Kidney (tissue), 14 donors: ENCODE results near the gene CDC42BPG. TPM values are rescaled to one million over a fixed set of nuclear protein-coding genes. Genes with fewer than 3 reads are reported as not detected.

ENCODE experiments used
- DNase-seq, 5 donors: peaks; one replicate each; pipeline ENCODE4 v3.0.0-alpha.2; 2013 to 2020
- FAIRE-seq: peaks from 2 replicates; lab custom pipeline; 2012; peaks lifted over from hg19 to GRCh38; lab: Jason Lieb, UNC
- H3K27ac ChIP-seq, 2 donors: one replicate each; pipeline ENCODE4 v1.7.0; 2013; ENCODE audit warnings: low read depth in 2 of 2, low read length in 2 of 2, inconsistent platforms in 1 of 2
- H3K27me3 ChIP-seq: one replicate; pipeline ENCODE4 v1.7.1; 2013; ENCODE audit warnings: low read length, inconsistent platforms; ENCODE audit not compliant: control insufficient read depth, insufficient read depth
- H3K36me3 ChIP-seq, 3 donors: one replicate each; pipeline versions ENCODE4 v1.7.0 to v1.7.1; 2013; ENCODE audit warnings: low read length in 3 of 3, control low read depth in 1 of 3, inconsistent platforms in 1 of 3; ENCODE audit not compliant: insufficient read depth in 3 of 3, control insufficient read depth in 2 of 3
- H3K4me1 ChIP-seq, 3 donors: one replicate each; pipeline versions ENCODE4 v1.7.0 to v1.7.1; 2013; ENCODE audit warnings: low read length in 3 of 3, inconsistent platforms in 1 of 3, low read depth in 1 of 3; ENCODE audit not compliant: control insufficient read depth in 2 of 3, insufficient read depth in 2 of 3
- H3K4me3 ChIP-seq, 3 donors: one replicate each; pipeline versions ENCODE4 v1.7.0 to v1.8.1; 2013; ENCODE audit warnings: low read length in 3 of 3, control low read depth in 1 of 3, inconsistent platforms in 1 of 3
- H3K9ac ChIP-seq, 3 donors: one replicate each; pipeline versions ENCODE4 v1.7.0 to v1.7.1; 2013; ENCODE audit warnings: low read length in 3 of 3, control low read depth in 1 of 3, inconsistent platforms in 1 of 3
- H3K9me3 ChIP-seq, 3 donors: one replicate each; pipeline versions ENCODE4 v1.7.0 to v1.7.1; 2013; ENCODE audit warnings: low read length in 3 of 3, control low read depth in 1 of 3, inconsistent platforms in 1 of 3; ENCODE audit not compliant: control insufficient read depth in 2 of 3, insufficient read depth in 1 of 3
- intact Hi-C: fragments of 100-400 bp; cut with DNase I; formaldehyde crosslinking; loops from one replicate; pipeline ENCODE4 v1.11.1; 2022
- polyA plus RNA-seq: library from polyadenylated mRNA; stranded (reverse); fragments of 350-450 nt; fragmentation: Illumina TruSeq; extraction: RNeasy Lipid Tissue Mini Kit (QIAGEN cat#74804); gene quantifications from one replicate; pipeline ENCODE4 v1.2.3, GENCODE V29; 2014; ENCODE audit warnings: low read depth, low replicate concordance; ENCODE audit not compliant: insufficient read depth
- total RNA-seq: library from RNA; stranded (reverse); fragmentation: NEBNext Ultra II Directional; extraction: Animal tissue kit (Norgen Biotek cat#: 25700); gene quantifications from one replicate; pipeline ENCODE4 v1.2.1, GENCODE V29; 2021
- TF ChIP-seq, protein P1 (sequence below): IDR thresholded peaks from 3 replicates; pipeline ENCODE4 v1.5.1; 2012; ENCODE audit warnings: mild to moderate bottlenecking, moderate library complexity, borderline replicate concordance; ENCODE audit not compliant: insufficient read depth; ENCODE audit errors: extremely low read depth
- donor health status: control.
- donor health status: control.
- donor health status: control.
- donor health status: control.
- donor health status: control.
- donor health status: DM: yes; HTN: yes; CAD: no.
- donor health status: Normal renal cell carcinoma (clear cell type).

The CDC42BPG gene
- total and polyA plus RNA-seq, 2 donors from 2014 or later, result 4.5 to 20.7 TPM

DNA sequence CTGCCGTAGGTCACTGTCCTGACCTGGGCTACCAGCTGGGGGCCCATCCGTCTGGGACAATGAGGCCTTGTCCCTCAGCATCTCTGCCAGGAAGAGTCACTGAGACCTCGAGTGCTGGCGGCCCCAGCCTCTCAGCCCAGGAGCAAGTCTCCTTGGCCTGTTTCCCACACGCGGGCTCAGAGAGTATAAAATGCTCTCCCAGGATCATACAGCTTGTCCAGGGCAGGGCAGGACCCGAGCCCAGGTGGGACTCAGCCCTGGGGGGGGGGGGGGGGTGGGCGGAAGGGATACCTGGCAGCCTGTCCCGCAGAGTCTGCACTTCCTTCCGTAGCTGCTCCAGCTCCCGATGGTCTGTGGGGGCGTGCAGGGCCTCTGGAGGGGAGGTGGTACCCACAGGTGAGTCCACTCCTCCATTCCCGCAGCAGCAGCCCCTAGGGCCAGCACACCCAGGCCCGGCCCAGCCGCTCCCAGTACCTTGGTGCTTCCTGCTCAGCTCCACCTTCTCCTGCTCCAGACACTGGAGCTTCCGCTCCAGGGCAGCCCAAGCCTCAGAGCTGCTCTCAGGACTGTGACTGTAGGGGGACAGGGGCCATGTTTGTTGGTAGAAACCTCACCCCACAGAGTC is 7.9 kb downstream of the CDC42BPG start:
- no peaks in the 10 kb centered on the region for H3K4me1 ChIP-seq
- DNase-seq, result no peak
- TF ChIP-seq, protein P1, sequence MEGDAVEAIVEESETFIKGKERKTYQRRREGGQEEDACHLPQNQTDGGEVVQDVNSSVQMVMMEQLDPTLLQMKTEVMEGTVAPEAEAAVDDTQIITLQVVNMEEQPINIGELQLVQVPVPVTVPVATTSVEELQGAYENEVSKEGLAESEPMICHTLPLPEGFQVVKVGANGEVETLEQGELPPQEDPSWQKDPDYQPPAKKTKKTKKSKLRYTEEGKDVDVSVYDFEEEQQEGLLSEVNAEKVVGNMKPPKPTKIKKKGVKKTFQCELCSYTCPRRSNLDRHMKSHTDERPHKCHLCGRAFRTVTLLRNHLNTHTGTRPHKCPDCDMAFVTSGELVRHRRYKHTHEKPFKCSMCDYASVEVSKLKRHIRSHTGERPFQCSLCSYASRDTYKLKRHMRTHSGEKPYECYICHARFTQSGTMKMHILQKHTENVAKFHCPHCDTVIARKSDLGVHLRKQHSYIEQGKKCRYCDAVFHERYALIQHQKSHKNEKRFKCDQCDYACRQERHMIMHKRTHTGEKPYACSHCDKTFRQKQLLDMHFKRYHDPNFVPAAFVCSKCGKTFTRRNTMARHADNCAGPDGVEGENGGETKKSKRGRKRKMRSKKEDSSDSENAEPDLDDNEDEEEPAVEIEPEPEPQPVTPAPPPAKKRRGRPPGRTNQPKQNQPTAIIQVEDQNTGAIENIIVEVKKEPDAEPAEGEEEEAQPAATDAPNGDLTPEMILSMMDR, result no peak
- H3K9me3 ChIP-seq, result no peaks in the 10 kb centered on the region
- no peak overlapping the region for H3K27ac ChIP-seq
- intact Hi-C loops, result no loop called here
- no peaks in the 10 kb centered on the region for H3K27me3 ChIP-seq
- no peak overlapping the region for H3K4me3 ChIP-seq
- H3K9ac ChIP-seq, result no peak overlapping the region
- FAIRE-seq, result no peak
- H3K36me3 ChIP-seq, result peaks cover 0 to 5% (median 4%) of the 10 kb centered on the region in 3 donors

DNA sequence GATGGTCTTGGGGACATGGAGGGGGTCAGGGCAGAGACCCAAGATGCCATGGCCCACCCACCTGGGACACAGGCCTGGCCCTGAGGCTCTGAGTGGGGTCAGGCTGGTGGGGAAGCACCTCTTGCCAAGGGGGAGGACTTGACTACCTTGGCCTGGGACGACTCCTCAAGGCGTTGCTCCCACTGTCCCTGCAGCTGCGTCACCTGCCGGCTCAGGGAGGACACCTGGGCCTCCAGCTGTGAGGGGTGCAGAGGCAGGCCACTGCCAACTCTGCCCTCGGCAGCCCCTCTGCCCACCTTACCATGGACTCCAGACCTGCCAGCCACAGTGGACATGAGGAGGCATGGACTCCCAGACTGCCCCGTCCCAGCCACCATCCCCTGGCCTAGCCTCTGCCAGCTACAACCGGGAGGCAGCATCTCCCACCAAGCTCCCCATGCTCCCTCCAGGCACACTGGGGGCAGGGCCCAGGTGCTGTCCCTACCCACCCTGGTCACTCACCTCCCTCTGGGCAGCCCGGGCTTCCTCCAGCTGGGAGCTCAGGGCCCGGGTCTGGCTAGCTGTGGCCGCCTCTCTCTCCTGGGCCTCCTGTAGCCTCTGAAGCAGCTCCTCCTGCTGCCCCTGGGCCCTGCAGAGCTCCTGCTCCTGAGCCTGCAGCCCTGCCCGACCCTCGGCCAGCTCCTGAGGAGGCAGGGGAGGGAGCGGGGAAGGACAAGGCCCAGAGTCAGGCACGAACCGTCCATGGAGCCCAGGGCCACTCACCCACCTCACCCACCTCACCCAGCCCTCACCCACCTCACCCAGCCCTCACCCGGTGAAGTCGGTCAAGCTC is 8.6 kb downstream of the CDC42BPG start:
- Histone ChIP-seq H3K4me3 (no peak overlapping the region), H3K9ac (no peak overlapping the region), H3K27me3 (no peaks in the 10 kb centered on the region), H3K27ac (no peak overlapping the region), H3K36me3 (peaks cover 0 to 5% (median 4%) of the 10 kb centered on the region in 3 donors), H3K4me1 (no peaks in the 10 kb centered on the region), H3K9me3 (no peaks in the 10 kb centered on the region)
- DNase-seq, result peak in 1 of 5 donors; percentile 74
- FAIRE-seq, result no peak
- intact Hi-C loops, result no loop called here
- TF ChIP-seq, protein P1, result no peak

DNA sequence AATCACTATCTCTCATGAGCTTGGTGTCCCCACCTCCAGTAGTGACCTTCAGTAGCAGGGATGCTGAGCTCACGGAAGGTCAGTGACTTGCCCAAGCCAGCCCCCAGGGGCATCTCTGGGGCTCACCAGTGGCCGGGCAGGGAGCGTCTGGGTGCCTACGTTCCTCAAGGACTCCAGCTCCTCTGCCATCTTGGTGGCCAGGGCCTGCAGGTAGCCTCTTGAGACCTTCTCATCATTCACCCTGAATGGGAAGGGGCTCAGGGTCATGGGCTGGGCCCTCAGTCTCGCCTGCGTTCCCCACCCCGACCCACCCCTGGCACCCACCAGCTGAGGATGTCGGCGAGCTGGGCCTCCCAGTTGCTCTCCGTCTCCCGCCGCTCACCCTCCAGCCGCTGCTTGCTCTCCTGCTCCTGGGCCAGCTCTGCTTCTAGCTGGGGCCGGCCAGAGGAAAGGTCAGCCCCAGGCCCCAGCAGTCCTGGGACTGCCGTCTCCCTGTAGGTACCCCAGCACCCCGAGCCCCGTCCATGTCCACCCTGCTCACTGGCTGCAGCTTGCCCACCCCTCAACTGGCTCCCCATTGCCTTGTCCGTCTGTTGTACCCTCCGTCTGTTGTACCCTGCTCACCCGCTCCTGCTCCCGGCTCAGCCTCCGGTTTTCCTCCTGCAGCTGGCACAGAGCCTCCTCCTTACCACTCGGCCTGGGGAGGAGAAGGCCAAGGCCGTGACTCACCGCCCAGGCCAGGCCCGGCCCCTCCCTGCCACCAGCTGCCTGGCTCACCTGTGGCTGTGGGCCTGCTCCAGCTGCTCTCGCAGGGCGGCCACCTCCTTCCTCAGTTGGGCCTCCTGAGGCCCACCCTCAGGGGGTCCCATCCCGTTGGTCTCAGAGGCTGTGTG is 9.5 kb downstream of the CDC42BPG start:
- Histone ChIP-seq H3K27ac (no peak overlapping the region), H3K9ac (no peak overlapping the region), H3K9me3 (no peaks in the 10 kb centered on the region), H3K4me1 (no peaks in the 10 kb centered on the region), H3K27me3 (no peaks in the 10 kb centered on the region), H3K36me3 (peaks cover 0 to 7% (median 5%) of the 10 kb centered on the region in 3 donors), H3K4me3 (no peak overlapping the region)
- TF ChIP-seq, protein P1, result no peak
- FAIRE-seq (no peak), DNase-seq (peak in 1 of 5 donors; percentile 92)
- intact Hi-C loops, result no loop called here
